Astrocyte (in vitro differentiated cells and primary cell): ENCODE measurements around the gene ELMO1. TPM values are rescaled to one million over a fixed set of nuclear protein-coding genes. Genes with fewer than 3 reads are reported as not detected.

Experiments
- DNase-seq: peaks from one replicate; pipeline ENCODE4 v3.0.0-alpha.2; 2010; ENCODE audit warnings: low read depth
- FAIRE-seq: peaks from 2 replicates; lab custom pipeline; 2011; peaks lifted over from hg19 to GRCh38; lab: Jason Lieb, UNC
- H2AFZ ChIP-seq: 2 replicates; pipeline ENCODE4 v1.6.0; 2012; ENCODE audit warnings: low read depth, low read length, inconsistent platforms
- H3K27ac ChIP-seq: 2 replicates; pipeline ENCODE4 v1.5.1; 2011; ENCODE audit warnings: low read depth, low read length, inconsistent platforms
- H3K27me3 ChIP-seq: 2 replicates; pipeline ENCODE4 v1.6.0; 2011; ENCODE audit warnings: low read length, inconsistent platforms; ENCODE audit not compliant: insufficient read depth
- H3K36me3 ChIP-seq: 2 replicates; pipeline ENCODE4 v1.5.1; 2011; ENCODE audit warnings: low read length, inconsistent platforms; ENCODE audit not compliant: insufficient read depth
- H3K4me1 ChIP-seq: 2 replicates; pipeline ENCODE4 v1.5.1; 2011; ENCODE audit warnings: low read length, inconsistent platforms; ENCODE audit not compliant: insufficient read depth
- H3K4me2 ChIP-seq: 2 replicates; pipeline ENCODE4 v1.6.0; 2012; ENCODE audit warnings: low read length, inconsistent platforms
- H3K4me3 ChIP-seq: 2 replicates; pipeline ENCODE4 v1.5.1; 2011; ENCODE audit warnings: low read depth, mild to moderate bottlenecking, low read length, inconsistent platforms; ENCODE audit not compliant: insufficient read depth
- H3K79me2 ChIP-seq: 2 replicates; pipeline ENCODE4 v1.6.0; 2012; ENCODE audit warnings: mild to moderate bottlenecking, low read length, inconsistent platforms; ENCODE audit not compliant: insufficient read depth
- H3K9ac ChIP-seq: 2 replicates; pipeline ENCODE4 v1.6.0; 2012; ENCODE audit warnings: mild to moderate bottlenecking, low read length, inconsistent platforms
- H3K9me3 ChIP-seq: 2 replicates; pipeline ENCODE4 v1.5.1; 2012; ENCODE audit warnings: low read depth, mild to moderate bottlenecking, low read length, inconsistent platforms; ENCODE audit not compliant: insufficient read depth
- H4K20me1 ChIP-seq: 2 replicates; pipeline ENCODE4 v1.6.0; 2012; ENCODE audit warnings: low read length, inconsistent platforms; ENCODE audit not compliant: insufficient read depth
- H3K27ac Mint-ChIP-seq: one replicate; pipeline ENCODE4 v1.8.0; 2021; ENCODE audit warnings: mild to moderate bottlenecking, mixed read lengths; ENCODE audit not compliant: unreplicated experiment
- H3K27me3 Mint-ChIP-seq: one replicate; pipeline ENCODE4 v1.8.0; 2021; ENCODE audit warnings: low read depth, mixed read lengths; ENCODE audit not compliant: unreplicated experiment
- H3K36me3 Mint-ChIP-seq: one replicate; pipeline ENCODE4 v1.8.0; 2021; ENCODE audit warnings: low read depth, mixed read lengths; ENCODE audit not compliant: unreplicated experiment
- H3K4me1 Mint-ChIP-seq: one replicate; pipeline ENCODE4 v1.8.0; 2021; ENCODE audit warnings: low read depth, mixed read lengths; ENCODE audit not compliant: unreplicated experiment
- H3K4me3 Mint-ChIP-seq: one replicate; pipeline ENCODE4 v1.8.0; 2021; ENCODE audit warnings: mild to moderate bottlenecking, moderate library complexity, mixed read lengths; ENCODE audit not compliant: unreplicated experiment
- H3K9me3 Mint-ChIP-seq: one replicate; pipeline ENCODE4 v1.8.0; 2021; ENCODE audit warnings: mild to moderate bottlenecking, mixed read lengths; ENCODE audit not compliant: unreplicated experiment
- EZH2 ChIP-seq: IDR thresholded peaks from 2 replicates; pipeline ENCODE4 v1.6.1; 2012; ENCODE audit warnings: mild to moderate bottlenecking, low read length, inconsistent platforms; ENCODE audit not compliant: insufficient read depth
- total RNA-seq: library from RNA; stranded (reverse); gene quantifications from 2 replicates; pipeline ENCODE4 v1.2.1, GENCODE V29; 2021
- TF ChIP-seq, protein P1 (sequence below): IDR thresholded peaks from 2 replicates; pipeline ENCODE4 v1.5.1; 2011; ENCODE audit warnings: low read depth, mild to moderate bottlenecking, inconsistent platforms, low read length, moderate library complexity; ENCODE audit not compliant: insufficient read depth

ELMO1 gene
- total RNA-seq, 1 donor from 2014 or later = 20.4 TPM

DNA sequence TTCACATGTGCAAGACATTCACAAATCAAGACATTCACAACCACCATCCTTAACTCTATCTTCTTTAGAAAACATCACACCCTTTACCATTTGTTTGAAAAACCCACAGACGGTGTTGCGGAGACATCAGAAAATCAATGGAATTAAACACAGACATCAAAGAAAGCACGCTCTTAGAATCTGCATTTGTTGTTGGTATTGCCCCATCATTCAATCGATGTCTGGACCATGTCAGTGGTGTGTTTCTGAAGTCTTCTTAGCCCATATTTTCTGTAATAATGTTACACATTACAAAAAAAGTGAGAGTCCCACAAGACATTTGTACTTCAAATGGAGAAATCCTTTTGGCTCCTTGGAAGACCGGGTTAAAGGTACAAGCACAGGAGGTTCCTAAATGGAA, 550.5 kb downstream of the ELMO1 start:
- H3K4me1 Mint-ChIP-seq = peaks cover 16% of the 10 kb centered on the region

DNA sequence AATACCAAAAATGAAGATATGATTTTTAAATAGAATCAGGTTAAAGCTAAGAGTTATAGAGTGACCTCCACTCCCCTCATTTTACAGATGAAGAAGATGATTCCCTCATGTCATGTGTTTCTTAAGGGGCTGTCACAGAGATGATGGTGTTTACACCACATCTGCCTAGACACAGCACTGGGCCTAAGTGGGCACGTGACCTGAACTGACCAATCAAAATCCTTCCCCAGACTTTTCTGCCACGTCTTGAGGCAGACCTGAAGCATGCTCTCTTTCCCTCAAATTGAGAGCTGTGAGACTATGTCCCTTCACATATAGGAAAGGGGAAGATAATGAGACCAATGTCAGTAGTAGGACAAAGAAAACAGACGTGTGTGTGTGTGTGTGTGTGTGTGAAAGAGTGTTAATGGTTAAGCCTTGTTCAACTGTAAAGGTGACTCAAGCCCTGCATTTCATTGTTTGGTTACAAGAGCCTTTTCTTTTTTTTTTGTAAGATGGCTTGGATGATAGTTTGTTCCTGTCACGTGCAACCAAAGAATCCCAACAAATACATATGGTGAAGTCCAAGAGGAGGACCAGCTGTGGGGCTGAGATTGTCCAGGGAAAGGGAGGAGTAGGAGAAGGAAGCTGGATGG, 551.6 kb downstream of the ELMO1 start:
- Histone ChIP-seq H3K36me3 (no peaks in the 10 kb centered on the region), H2AFZ (no peak overlapping the region), H3K27ac (no peak overlapping the region), H3K79me2 (no peaks in the 10 kb centered on the region), H3K4me3 (no peak overlapping the region), H3K9ac (no peak overlapping the region), H3K27me3 (no peaks in the 10 kb centered on the region), H3K4me1 (no peaks in the 10 kb centered on the region), H4K20me1 (no peaks in the 10 kb centered on the region), H3K9me3 (peaks cover 2% of the 10 kb centered on the region), H3K4me2 (no peak overlapping the region)
- Mint-ChIP-seq H3K27me3 (no peaks in the 10 kb centered on the region), H3K27ac (no peak overlapping the region), H3K9me3 (no peaks in the 10 kb centered on the region), H3K4me3 (no peak overlapping the region), H3K36me3 (peaks cover 4% of the 10 kb centered on the region), H3K4me1 (peaks cover 16% of the 10 kb centered on the region)
- DNase-seq = no peak
- TF ChIP-seq, protein P1, sequence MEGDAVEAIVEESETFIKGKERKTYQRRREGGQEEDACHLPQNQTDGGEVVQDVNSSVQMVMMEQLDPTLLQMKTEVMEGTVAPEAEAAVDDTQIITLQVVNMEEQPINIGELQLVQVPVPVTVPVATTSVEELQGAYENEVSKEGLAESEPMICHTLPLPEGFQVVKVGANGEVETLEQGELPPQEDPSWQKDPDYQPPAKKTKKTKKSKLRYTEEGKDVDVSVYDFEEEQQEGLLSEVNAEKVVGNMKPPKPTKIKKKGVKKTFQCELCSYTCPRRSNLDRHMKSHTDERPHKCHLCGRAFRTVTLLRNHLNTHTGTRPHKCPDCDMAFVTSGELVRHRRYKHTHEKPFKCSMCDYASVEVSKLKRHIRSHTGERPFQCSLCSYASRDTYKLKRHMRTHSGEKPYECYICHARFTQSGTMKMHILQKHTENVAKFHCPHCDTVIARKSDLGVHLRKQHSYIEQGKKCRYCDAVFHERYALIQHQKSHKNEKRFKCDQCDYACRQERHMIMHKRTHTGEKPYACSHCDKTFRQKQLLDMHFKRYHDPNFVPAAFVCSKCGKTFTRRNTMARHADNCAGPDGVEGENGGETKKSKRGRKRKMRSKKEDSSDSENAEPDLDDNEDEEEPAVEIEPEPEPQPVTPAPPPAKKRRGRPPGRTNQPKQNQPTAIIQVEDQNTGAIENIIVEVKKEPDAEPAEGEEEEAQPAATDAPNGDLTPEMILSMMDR = no peak
- no peak for TF ChIP-seq EZH2
- no peak for FAIRE-seq

More for the DNA sequence above, 550.5 kb downstream of the ELMO1 start:
- Mint-ChIP-seq H3K27ac (no peak overlapping the region), H3K36me3 (peaks cover 6% of the 10 kb centered on the region), H3K9me3 (peaks cover 4% of the 10 kb centered on the region), H3K4me3 (no peak overlapping the region), H3K27me3 (no peaks in the 10 kb centered on the region)
- no peak for FAIRE-seq
- Histone ChIP-seq H3K4me1 (no peaks in the 10 kb centered on the region), H3K27me3 (no peaks in the 10 kb centered on the region), H3K4me3 (no peak overlapping the region), H3K27ac (no peak overlapping the region), H3K9me3 (peaks cover 2% of the 10 kb centered on the region), H3K36me3 (no peaks in the 10 kb centered on the region), H3K79me2 (no peaks in the 10 kb centered on the region), H3K4me2 (no peak overlapping the region), H3K9ac (no peak overlapping the region), H4K20me1 (no peaks in the 10 kb centered on the region), H2AFZ (no peak overlapping the region)
- no peak for DNase-seq
- TF ChIP-seq EZH2 = no peak
- TF ChIP-seq, protein P1 = no peak

DNA sequence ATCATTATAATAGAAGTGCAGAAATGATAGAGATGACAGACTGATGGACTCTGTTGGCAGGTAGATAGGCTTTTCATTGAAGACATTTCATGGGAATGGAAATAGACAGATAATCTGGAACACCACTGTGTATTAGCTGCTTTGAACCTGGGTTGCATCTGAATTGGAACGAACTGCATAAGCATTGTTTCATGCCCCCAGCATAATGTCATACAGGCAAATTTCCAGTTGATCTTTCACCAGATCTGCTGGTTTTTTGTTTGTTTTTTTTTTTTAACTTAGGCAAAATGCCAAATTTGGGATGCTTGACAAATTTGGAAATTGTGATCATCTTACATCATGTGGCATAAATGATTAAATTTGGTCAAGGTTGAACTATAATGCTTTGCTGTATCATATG, 552.2 kb downstream of the ELMO1 start:
- Mint-ChIP-seq H3K9me3 (no peaks in the 10 kb centered on the region), H3K36me3 (peaks cover 4% of the 10 kb centered on the region), H3K4me1 (peaks cover 16% of the 10 kb centered on the region), H3K27ac (no peak overlapping the region), H3K27me3 (no peaks in the 10 kb centered on the region), H3K4me3 (no peak overlapping the region)
- Histone ChIP-seq H3K27me3 (no peaks in the 10 kb centered on the region), H3K4me1 (no peaks in the 10 kb centered on the region), H3K36me3 (no peaks in the 10 kb centered on the region), H3K27ac (no peak overlapping the region), H4K20me1 (no peaks in the 10 kb centered on the region), H3K79me2 (no peaks in the 10 kb centered on the region), H2AFZ (no peak overlapping the region), H3K4me2 (no peak overlapping the region), H3K9me3 (peaks cover 2% of the 10 kb centered on the region), H3K9ac (no peak overlapping the region), H3K4me3 (no peak overlapping the region)
- FAIRE-seq = no peak
- TF ChIP-seq, protein P1 = no peak
- TF ChIP-seq EZH2 = no peak
- no peak for DNase-seq
